ENCODE results near the gene SLC24A3.
A peak's percentile ranks its signal among the peaks of the same experiment; 100 is the strongest.
"Not testable (repeated sequence)": the region's sequence is repeated elsewhere in the genome, so short reads cannot be mapped to it uniquely, and the experiment has no call there.

SLC24A3 gene

GRCh38 chr20:19659448-19659847 lies 447.0 kb downstream of the SLC24A3 start:
- no peak for DNase-seq (ENCODE audit: low read depth in 2 of 2, low spot score in 1 of 2)

- DNase-seq (ENCODE audit: low read depth in 2 of 2, low spot score in 1 of 2), result no peak
Measured at GRCh38 chr20:19660808-19661378, 448.5 kb downstream of the SLC24A3 start.

GRCh38 chr20:19661717-19662636 lies 449.5 kb downstream of the SLC24A3 start:
- DNase-seq (ENCODE audit: low read depth in 2 of 2, low spot score in 1 of 2), result peak in 1 of 2 donors; percentile 2

- DNase-seq (ENCODE audit: low read depth in 2 of 2, low spot score in 1 of 2), result no peak
Measured at GRCh38 chr20:19662637-19662995, 450.2 kb downstream of the SLC24A3 start.

- DNase-seq (ENCODE audit: low read depth in 2 of 2, low spot score in 1 of 2), result no peak
Measured at GRCh38 chr20:19668418-19668817, 456.0 kb downstream of the SLC24A3 start.

- no peak for DNase-seq (ENCODE audit: low read depth in 2 of 2, low spot score in 1 of 2)
Measured at GRCh38 chr20:19670829-19671228, 458.4 kb downstream of the SLC24A3 start.

GRCh38 chr20:19671374-19671773 lies 458.9 kb downstream of the SLC24A3 start:
- DNase-seq (ENCODE audit: low read depth in 2 of 2, low spot score in 1 of 2), result no peak

GRCh38 chr20:19672498-19672897 lies 460.1 kb downstream of the SLC24A3 start:
- no peak for DNase-seq (ENCODE audit: low read depth in 2 of 2, low spot score in 1 of 2)

- no peak for DNase-seq (ENCODE audit: low read depth in 2 of 2, low spot score in 1 of 2)
Measured at GRCh38 chr20:19673575-19673974, 461.1 kb downstream of the SLC24A3 start.

GRCh38 chr20:19676202-19676601 lies 463.8 kb downstream of the SLC24A3 start:
- no peak for DNase-seq (ENCODE audit: low read depth in 2 of 2, low spot score in 1 of 2)

- DNase-seq (ENCODE audit: low read depth in 2 of 2, low spot score in 1 of 2), result no peak
Measured at GRCh38 chr20:19677336-19677735, 464.9 kb downstream of the SLC24A3 start.

- not testable (repeated sequence) for DNase-seq (ENCODE audit: low read depth in 2 of 2, low spot score in 1 of 2)
Measured at GRCh38 chr20:19678591-19678990, 466.1 kb downstream of the SLC24A3 start.

GRCh38 chr20:19679900-19680495 lies 467.6 kb downstream of the SLC24A3 start:
- no peak for DNase-seq (ENCODE audit: low read depth in 2 of 2, low spot score in 1 of 2)

- no peak for DNase-seq (ENCODE audit: low read depth in 2 of 2, low spot score in 1 of 2)
Measured at GRCh38 chr20:19682249-19682648, 469.8 kb downstream of the SLC24A3 start.

GRCh38 chr20:19683188-19683587 lies 470.7 kb downstream of the SLC24A3 start:
- no peak for DNase-seq (ENCODE audit: low read depth in 2 of 2, low spot score in 1 of 2)

- no peak for DNase-seq (ENCODE audit: low read depth in 2 of 2, low spot score in 1 of 2)
Measured at GRCh38 chr20:19683822-19684221, 471.4 kb downstream of the SLC24A3 start.

GRCh38 chr20:19688031-19688806 lies 475.8 kb downstream of the SLC24A3 start:
- no peak for DNase-seq (ENCODE audit: low read depth in 2 of 2, low spot score in 1 of 2)

- DNase-seq (ENCODE audit: low read depth in 2 of 2, low spot score in 1 of 2), result no peak
Measured at GRCh38 chr20:19690462-19690861, 478.0 kb downstream of the SLC24A3 start.

GRCh38 chr20:19691125-19691524 lies 478.7 kb downstream of the SLC24A3 start:
- no peak for DNase-seq (ENCODE audit: low read depth in 2 of 2, low spot score in 1 of 2)

GRCh38 chr20:19692100-19692499 lies 479.7 kb downstream of the SLC24A3 start:
- DNase-seq (ENCODE audit: low read depth in 2 of 2, low spot score in 1 of 2), result no peak

- peak in 1 of 2 donors; percentile 3 for DNase-seq (ENCODE audit: low read depth in 2 of 2, low spot score in 1 of 2)
Measured at GRCh38 chr20:19692685-19693119, 480.3 kb downstream of the SLC24A3 start.
